PC-3 (cell line): ENCODE measurements around the gene SPRY4. TPM values are rescaled to one million over a fixed set of nuclear protein-coding genes. Genes with fewer than 3 reads are reported as not detected.

Source experiments
- ATAC-seq: fragments of 200-7000 bp; cut with Tn5 transposase; 2 replicates; pipeline ENCODE4 v1.9.1; 2020; ENCODE audit warnings: mild to moderate bottlenecking, moderate library complexity
- BruUV-seq: library from RNA; stranded (reverse); fragments of 400-500 nt; replicated peaks from 2 replicates; lab custom pipeline; 2021; lab: Mats Ljungman, UMichigan
- CTCF ChIA-PET: fragments of 300-600 bp; sonication (Branson Sonifier 250); formaldehyde crosslinking; loops from one replicate; lab custom pipeline; 2022; ENCODE audit warnings: antibody characterized with exemption; lab: Charles Lee
- POLR2A ChIA-PET: fragments of 300-600 bp; sonication (Branson Sonifier 250); formaldehyde crosslinking; loops from one replicate; lab custom pipeline; 2022; ENCODE audit warnings: antibody characterized with exemption; ENCODE audit not compliant: unreplicated experiment; lab: Charles Lee
- DNase-seq: peaks from one replicate; pipeline ENCODE4 v3.0.0-alpha.2; 2015
- H2AFZ ChIP-seq: fragments of 300-600 bp; sonication (generic); 2 replicates; pipeline ENCODE4 v1.6.0; 2016; ENCODE audit warnings: antibody characterized with exemption, low read length
- H3F3A ChIP-seq: fragments of 300-600 bp; sonication (generic); one replicate; pipeline ENCODE4 v1.6.0; 2017; ENCODE audit warnings: antibody characterized with exemption, low read length, control low read depth, mild to moderate bottlenecking; ENCODE audit not compliant: unreplicated experiment
- H3K27ac ChIP-seq: fragments of 300-600 bp; sonication (generic); 2 replicates; pipeline ENCODE4 v1.5.1; 2016; ENCODE audit warnings: mild to moderate bottlenecking, low read length
- H3K27me3 ChIP-seq: fragments of 300-600 bp; sonication (generic); 2 replicates; pipeline ENCODE4 v1.6.1; 2016; ENCODE audit warnings: low read length, mixed read lengths
- H3K36me3 ChIP-seq: fragments of 300-600 bp; sonication (generic); 2 replicates; pipeline ENCODE4 v1.6.1; 2016; ENCODE audit warnings: low read depth, mixed run types, low read length, mixed read lengths
- H3K4me1 ChIP-seq: fragments of 300-600 bp; sonication (generic); 2 replicates; pipeline ENCODE4 v1.5.1; 2016; ENCODE audit warnings: low read length; ENCODE audit not compliant: insufficient read depth
- H3K4me2 ChIP-seq: fragments of 300-600 bp; sonication (generic); 2 replicates; pipeline ENCODE4 v1.6.0; 2016; ENCODE audit warnings: low read length
- H3K4me3 ChIP-seq: fragments of 300-600 bp; sonication (generic); 2 replicates; pipeline ENCODE4 v1.5.1; 2016; ENCODE audit warnings: mild to moderate bottlenecking, low read length, mixed read lengths
- H3K79me2 ChIP-seq: fragments of 300-600 bp; sonication (generic); 2 replicates; pipeline ENCODE4 v1.6.1; 2017; ENCODE audit warnings: low read length, mixed read lengths
- H3K9ac ChIP-seq: fragments of 300-600 bp; sonication (generic); 2 replicates; pipeline ENCODE4 v1.6.0; 2016; ENCODE audit warnings: mild to moderate bottlenecking, low read length
- H3K9me2 ChIP-seq: fragments of 300-600 bp; sonication (generic); replicated peaks from 2 replicates; pipeline ENCODE4 v1.6.1; 2016; ENCODE audit warnings: mixed run types, low read length, mixed read lengths
- H3K9me3 ChIP-seq: fragments of 300-600 bp; sonication (generic); 2 replicates; pipeline ENCODE4 v1.6.1; 2016; ENCODE audit warnings: low read length, mixed read lengths
- H4K20me1 ChIP-seq: fragments of 300-600 bp; sonication (generic); 2 replicates; pipeline ENCODE4 v1.6.1; 2016; ENCODE audit warnings: low read length, mixed read lengths
- CTCF ChIP-seq: fragments of 300-600 bp; sonication (generic); conservative IDR thresholded peaks from 2 replicates; pipeline ENCODE4 v1.5.1; 2017; ENCODE audit warnings: antibody characterized with exemption, low read depth, mild to moderate bottlenecking, low read length
- EZH2 ChIP-seq: fragments of 300-600 bp; sonication (generic); IDR thresholded peaks from one replicate; pipeline ENCODE4 v1.6.1; 2017; ENCODE audit warnings: antibody characterized with exemption, mild to moderate bottlenecking, low read length; ENCODE audit not compliant: unreplicated experiment
- EZH2phosphoT487 ChIP-seq: fragments of 300-600 bp; sonication (generic); IDR thresholded peaks from 2 replicates; pipeline ENCODE4 v1.6.1; 2018; ENCODE audit warnings: mild to moderate bottlenecking, antibody characterized with exemption, low read length, borderline replicate concordance
- intact Hi-C: fragments of 100-400 bp; cut with micrococcal nuclease; formaldehyde crosslinking; loops from 2 replicates; pipeline ENCODE4 v1.9.0; 2023
- total RNA-seq: library from RNA; depleted of rRNA; stranded (reverse); fragments of >200 nt; gene quantifications from 2 replicates; pipeline ENCODE4 v1.2.3, GENCODE V29; 2014

Gene SPRY4
- total RNA-seq, 1 experiment from 2014 or later: 38.4 TPM

GRCh38 chr5:142323480-142324135 is 1.2 kb downstream of the SPRY4 start:
- Histone ChIP-seq H3K9ac (peak overlapping the region; percentile 99), H3K4me2 (peak overlapping the region; percentile 100), H3F3A (no peaks in the 10 kb centered on the region), H3K36me3 (peaks cover 10% of the 10 kb centered on the region; the same call in 1 of the 2 replicates), H3K4me1 (peaks cover 48% of the 10 kb centered on the region), H3K79me2 (peaks cover 78% of the 10 kb centered on the region), H3K27ac (peak overlapping the region; percentile 99), H2AFZ (no peak overlapping the region), H3K4me3 (peak overlapping the region; percentile 89), H3K9me2 (no peaks in the 10 kb centered on the region), H3K27me3 (no peaks in the 10 kb centered on the region), H3K9me3 (no peaks in the 10 kb centered on the region), H4K20me1 (peaks cover 51% of the 10 kb centered on the region)
- CTCF ChIA-PET: no interaction called here
- BruUV-seq: TSS peak; percentile 27
- intact Hi-C loops: loop anchor here (5.0 kb wide), 1 partner anchor 171 kb away; no protein-coding TSS in a partner anchor
- DNase-seq (no peak), ATAC-seq (no peak)
- POLR2A ChIA-PET: interaction anchor here (0.6 kb wide), 1 partner anchor 8 kb away, joined by 3 read pairs; no protein-coding TSS in a partner anchor
- TF ChIP-seq CTCF (no peak), EZH2 (no peak), EZH2phosphoT487 (no peak)

- peaks cover 10% of the 10 kb centered on the region; the same call in 1 of the 2 replicates for H3K36me3 ChIP-seq
- no peak overlapping the region for H2AFZ ChIP-seq
- ChIA-PET CTCF (interaction anchor here (0.6 kb wide), 1 partner anchor 220 kb away, joined by 5 read pairs; no protein-coding TSS in a partner anchor), POLR2A (no interaction called here)
- H3K9me2 ChIP-seq: no peaks in the 10 kb centered on the region
- no peak for TF ChIP-seq CTCF
- no peak for TF ChIP-seq EZH2
- TF ChIP-seq EZH2phosphoT487: no peak
- peak overlapping the region; percentile 89 for H3K4me3 ChIP-seq
- peaks cover 45% of the 10 kb centered on the region for H3K4me1 ChIP-seq
- H3K27me3 ChIP-seq: no peaks in the 10 kb centered on the region
- H3K9ac ChIP-seq: peak overlapping the region; percentile 99
- H3K9me3 ChIP-seq: no peaks in the 10 kb centered on the region
- intact Hi-C loops: loop anchor here (5.0 kb wide), 1 partner anchor 171 kb away; no protein-coding TSS in a partner anchor
- H3F3A ChIP-seq: no peaks in the 10 kb centered on the region
- no TSS peak for BruUV-seq
- peaks cover 85% of the 10 kb centered on the region for H3K79me2 ChIP-seq
- ATAC-seq (no peak), DNase-seq (peak; percentile 20)
- peak overlapping the region; percentile 34; the same call in 1 of the 2 replicates for H3K27ac ChIP-seq
- peaks cover 53% of the 10 kb centered on the region for H4K20me1 ChIP-seq
- peak overlapping the region; percentile 100 for H3K4me2 ChIP-seq
These were observed 1.9 kb downstream of the SPRY4 start for GRCh38 chr5:142322747-142323479.
